ENCODE results near the gene TMX1. TPM values are rescaled to one million over a fixed set of nuclear protein-coding genes. Genes with fewer than 3 reads are reported as not detected.

The TMX1 gene
- total RNA-seq, 4 donors from 2014 or later = 19.4 to 25.1 (median 20.9) TPM

DNA sequence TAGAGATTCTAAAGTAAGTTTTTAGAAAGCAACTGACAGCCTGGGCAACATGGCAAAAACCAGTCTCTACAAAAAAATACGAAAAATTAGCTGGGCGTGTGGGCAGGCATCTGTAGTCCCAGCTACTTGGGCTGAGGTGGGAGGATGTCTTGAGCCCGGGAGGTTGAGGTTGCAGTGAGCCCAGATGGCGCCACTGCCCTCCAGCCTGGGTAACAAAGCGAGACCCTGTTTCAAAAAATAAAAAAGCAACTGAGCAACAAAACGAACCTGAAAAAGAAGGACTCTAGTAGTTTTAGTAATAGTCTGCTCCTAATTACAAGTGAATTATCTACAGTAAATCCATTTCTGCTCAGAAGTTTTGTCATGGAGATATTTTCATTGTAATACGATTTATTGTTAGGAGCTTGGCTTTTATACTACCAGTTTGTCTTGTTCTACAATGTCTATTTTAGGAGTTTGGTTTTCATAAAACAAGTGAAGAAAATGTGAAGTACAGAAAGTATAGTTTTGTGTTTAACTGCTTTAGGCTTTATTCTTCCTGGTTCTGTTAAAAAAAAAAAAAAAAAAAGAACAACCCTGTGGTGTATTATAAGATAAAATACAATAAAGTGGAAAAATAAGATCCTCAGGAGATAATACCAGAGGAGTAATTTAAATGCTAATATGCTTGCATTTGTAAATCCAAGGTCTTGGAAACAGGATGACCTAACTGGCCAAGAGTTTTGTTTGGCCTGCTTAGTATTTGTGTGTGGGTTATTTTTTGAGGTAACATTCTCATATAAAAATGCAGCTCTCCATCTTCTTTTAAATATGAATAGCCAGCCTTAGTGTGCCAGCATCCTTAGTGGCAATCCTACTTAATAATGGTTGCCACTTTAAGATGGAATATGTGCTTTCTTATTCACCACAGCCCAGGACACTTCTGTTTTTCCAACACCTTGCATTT lies 2.8 kb downstream of the TMX1 start:
- Histone ChIP-seq H3K36me3 (peaks cover 0 to 10% (median 0%) of the 10 kb centered on the region in 3 donors), H3K4me1 (peaks cover 0 to 37% (median 12%) of the 10 kb centered on the region in 4 donors), H3K9me3 (no peaks in the 10 kb centered on the region), H3K4me3 (no peak overlapping the region), H3K27ac (no peak overlapping the region), H3K27me3 (no peaks in the 10 kb centered on the region)
- 41 to 42% methylated on average over 7 of the region's 7 CpGs for WGBS, 2 donors
- DNase-seq (ENCODE audit: low spot score in 2 of 2) = no peak
- TF ChIP-seq EP300 (IDR thresholded peaks at IDR 0.05) (no peak), POLR2A (IDR thresholded peaks at IDR 0.05) (no peak)
- TF ChIP-seq, protein P1, sequence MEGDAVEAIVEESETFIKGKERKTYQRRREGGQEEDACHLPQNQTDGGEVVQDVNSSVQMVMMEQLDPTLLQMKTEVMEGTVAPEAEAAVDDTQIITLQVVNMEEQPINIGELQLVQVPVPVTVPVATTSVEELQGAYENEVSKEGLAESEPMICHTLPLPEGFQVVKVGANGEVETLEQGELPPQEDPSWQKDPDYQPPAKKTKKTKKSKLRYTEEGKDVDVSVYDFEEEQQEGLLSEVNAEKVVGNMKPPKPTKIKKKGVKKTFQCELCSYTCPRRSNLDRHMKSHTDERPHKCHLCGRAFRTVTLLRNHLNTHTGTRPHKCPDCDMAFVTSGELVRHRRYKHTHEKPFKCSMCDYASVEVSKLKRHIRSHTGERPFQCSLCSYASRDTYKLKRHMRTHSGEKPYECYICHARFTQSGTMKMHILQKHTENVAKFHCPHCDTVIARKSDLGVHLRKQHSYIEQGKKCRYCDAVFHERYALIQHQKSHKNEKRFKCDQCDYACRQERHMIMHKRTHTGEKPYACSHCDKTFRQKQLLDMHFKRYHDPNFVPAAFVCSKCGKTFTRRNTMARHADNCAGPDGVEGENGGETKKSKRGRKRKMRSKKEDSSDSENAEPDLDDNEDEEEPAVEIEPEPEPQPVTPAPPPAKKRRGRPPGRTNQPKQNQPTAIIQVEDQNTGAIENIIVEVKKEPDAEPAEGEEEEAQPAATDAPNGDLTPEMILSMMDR (IDR thresholded peaks at IDR 0.05) = no peak

DNA sequence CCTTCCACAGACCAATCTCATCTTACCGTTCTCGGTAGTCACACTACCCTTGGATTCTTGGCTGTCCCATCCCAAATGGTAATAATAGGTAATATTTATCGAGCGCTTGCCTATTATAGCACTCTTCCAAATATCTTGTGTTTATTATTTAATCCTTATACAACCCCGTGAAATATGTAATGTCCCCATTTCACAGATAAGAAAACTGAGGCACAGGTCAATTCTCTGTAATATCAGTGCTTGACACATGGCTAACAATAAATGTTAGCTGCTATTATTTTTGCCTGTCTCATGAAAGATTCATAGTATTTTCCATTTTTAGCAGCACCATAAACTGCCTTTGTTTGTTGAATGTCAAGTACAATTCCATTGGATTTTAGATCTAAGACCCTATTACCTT lies 4.5 kb downstream of the TMX1 start:
- Histone ChIP-seq H3K27ac (no peak overlapping the region), H3K4me1 (peaks cover 0 to 30% (median 12%) of the 10 kb centered on the region in 4 donors), H3K4me3 (no peak overlapping the region), H3K27me3 (no peaks in the 10 kb centered on the region), H3K9me3 (no peaks in the 10 kb centered on the region), H3K36me3 (peaks cover 0 to 14% (median 0%) of the 10 kb centered on the region in 3 donors)
- no peak for DNase-seq (ENCODE audit: low spot score in 2 of 2)
- WGBS, 2 donors = 96 to 98% methylated on average over 5 of the region's 5 CpGs
- TF ChIP-seq EP300 (IDR thresholded peaks at IDR 0.05) = no peak
- TF ChIP-seq POLR2A (IDR thresholded peaks at IDR 0.05) = no peak
- TF ChIP-seq, protein P1 (IDR thresholded peaks at IDR 0.05) = no peak

DNA sequence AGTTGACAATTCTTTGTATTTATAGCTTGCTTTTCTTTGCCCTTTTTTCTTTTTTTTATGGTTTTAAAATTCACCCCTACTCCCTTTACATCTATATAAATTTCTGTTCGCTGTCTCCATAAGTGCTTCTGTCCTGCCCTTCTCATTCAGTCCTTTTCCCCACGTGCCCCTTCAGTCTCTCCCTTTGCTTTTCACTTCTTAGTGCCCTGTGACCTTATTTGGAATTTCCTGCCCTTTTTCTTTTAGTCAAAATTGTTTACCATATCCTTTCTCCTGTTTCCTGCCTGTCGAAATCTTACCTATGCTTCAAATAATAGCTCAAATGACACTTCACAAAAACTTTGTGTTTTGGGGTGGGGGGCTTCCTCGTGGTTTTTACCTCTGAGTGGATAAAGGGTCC lies 6.0 kb downstream of the TMX1 start:
- TF ChIP-seq POLR2A (IDR thresholded peaks at IDR 0.05) = no peak
- TF ChIP-seq, protein P1 (IDR thresholded peaks at IDR 0.05) = no peak
- TF ChIP-seq EP300 (IDR thresholded peaks at IDR 0.05) = no peak
- WGBS, 2 donors = 65 to 68% methylated on average over 4 of the region's 4 CpGs
- peaks cover 0 to 29% (median 12%) of the 10 kb centered on the region in 4 donors for H3K4me1 ChIP-seq
- peaks cover 0 to 29% (median 2%) of the 10 kb centered on the region in 3 donors for H3K36me3 ChIP-seq
- H3K9me3 ChIP-seq = no peaks in the 10 kb centered on the region
- no peak for DNase-seq (ENCODE audit: low spot score in 2 of 2)
- H3K4me3 ChIP-seq = no peak overlapping the region
- no peaks in the 10 kb centered on the region for H3K27me3 ChIP-seq
- H3K27ac ChIP-seq = no peak overlapping the region

DNA sequence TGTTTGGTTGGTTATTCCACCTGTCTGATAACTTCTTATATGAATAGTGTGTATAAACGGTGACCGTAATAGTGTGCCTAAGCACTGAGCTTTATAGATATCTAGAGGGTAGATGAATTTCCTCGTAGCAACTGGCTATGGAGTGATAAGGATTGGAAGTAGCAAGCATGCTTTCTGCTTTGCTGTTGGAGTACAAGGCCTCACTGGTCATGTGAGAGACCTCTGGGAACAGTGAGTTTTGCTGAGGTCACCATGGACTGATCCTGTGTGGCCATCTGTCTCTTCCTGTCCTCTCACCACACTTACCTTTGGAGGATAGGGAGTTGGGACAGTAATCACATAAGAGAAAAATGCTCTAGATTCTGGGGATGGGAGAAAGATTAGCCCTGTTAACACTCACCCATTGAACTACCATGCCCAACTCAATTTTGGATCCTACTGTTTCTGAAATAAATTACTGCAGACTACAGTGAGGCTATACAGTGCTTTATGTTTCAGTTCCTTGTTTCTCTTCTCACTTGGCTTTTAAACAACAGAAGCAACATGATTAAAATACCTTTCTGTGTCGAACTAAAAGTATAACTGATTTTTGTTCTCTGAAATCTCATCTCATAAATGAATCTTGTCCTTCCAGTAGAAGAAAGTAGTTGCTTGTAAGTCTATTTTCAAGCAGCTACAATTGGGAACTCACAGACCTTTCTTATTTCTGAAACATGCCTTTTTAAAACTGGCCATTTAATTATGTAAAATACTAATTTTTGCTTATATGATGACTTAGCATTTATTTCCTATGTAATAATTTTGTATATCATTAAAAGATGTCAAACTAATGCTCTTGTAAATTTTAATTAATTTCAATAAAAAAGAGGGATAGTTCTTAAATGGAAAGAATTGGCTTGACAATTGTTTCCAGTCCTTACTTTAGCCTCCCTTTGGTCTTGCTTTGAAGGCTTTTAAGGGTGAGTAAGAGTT lies 8.3 kb downstream of the TMX1 start:
- Histone ChIP-seq H3K4me1 (peaks cover 0 to 6% (median 0%) of the 10 kb centered on the region in 4 donors), H3K27me3 (no peaks in the 10 kb centered on the region), H3K9me3 (no peaks in the 10 kb centered on the region), H3K27ac (no peak overlapping the region), H3K4me3 (no peak overlapping the region), H3K36me3 (peaks cover 0 to 52% (median 2%) of the 10 kb centered on the region in 3 donors)
- 84 to 86% methylated on average over 4 of the region's 4 CpGs for WGBS, 2 donors
- TF ChIP-seq, protein P1 (IDR thresholded peaks at IDR 0.05) = no peak
- no peak for TF ChIP-seq POLR2A (IDR thresholded peaks at IDR 0.05)
- no peak for TF ChIP-seq EP300 (IDR thresholded peaks at IDR 0.05)
- DNase-seq (ENCODE audit: low spot score in 2 of 2) = no peak
